GDM1 (cell line): ENCODE results near the gene KCNC2.

Source experiments
- DNase-seq: peaks from one replicate; lab custom pipeline; 2025; lab: John Stamatoyannopoulos, UW

Gene KCNC2

GRCh38 chr12:75161488-75161887 is 48.2 kb downstream of the KCNC2 start:
- no peak for DNase-seq

DNA sequence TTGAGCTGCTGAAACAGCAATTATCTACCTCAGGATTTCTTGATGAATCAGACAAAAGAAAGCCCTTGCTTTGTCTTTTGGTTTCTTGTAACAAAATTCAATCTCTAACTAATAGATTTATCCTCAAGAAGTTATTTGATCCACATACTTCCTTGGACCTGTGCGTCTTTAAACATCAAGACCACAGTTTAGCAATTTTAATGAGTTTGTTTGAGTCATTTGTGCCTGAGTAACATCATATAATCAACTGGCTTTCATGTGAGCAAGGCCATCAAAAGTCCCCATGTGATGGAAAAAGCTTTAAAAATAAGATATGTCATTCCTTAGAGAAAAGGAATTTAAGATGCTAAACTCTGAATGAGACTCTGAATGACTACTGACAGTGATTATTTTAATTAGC is 52.3 kb downstream of the KCNC2 start:
- DNase-seq, result no peak

DNA sequence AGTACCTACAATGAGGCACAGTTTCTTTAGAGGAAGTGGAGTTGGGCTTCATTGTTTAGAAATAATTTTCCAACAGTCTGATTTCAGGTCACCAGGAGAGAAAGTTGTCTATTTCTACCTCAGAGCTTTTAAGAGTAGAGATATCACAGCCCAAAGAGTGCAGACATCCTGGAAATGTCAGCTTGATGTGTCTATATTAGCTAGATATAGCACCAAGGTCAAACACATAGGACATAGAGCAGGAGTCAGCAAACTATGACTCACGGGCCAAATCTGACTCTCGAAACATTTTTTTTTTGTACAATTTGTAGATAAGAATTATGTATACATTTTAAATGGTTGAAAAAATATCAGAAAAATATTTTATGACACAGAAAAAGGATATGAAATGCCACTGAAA is 53.7 kb downstream of the KCNC2 start:
- DNase-seq, result no peak

DNA sequence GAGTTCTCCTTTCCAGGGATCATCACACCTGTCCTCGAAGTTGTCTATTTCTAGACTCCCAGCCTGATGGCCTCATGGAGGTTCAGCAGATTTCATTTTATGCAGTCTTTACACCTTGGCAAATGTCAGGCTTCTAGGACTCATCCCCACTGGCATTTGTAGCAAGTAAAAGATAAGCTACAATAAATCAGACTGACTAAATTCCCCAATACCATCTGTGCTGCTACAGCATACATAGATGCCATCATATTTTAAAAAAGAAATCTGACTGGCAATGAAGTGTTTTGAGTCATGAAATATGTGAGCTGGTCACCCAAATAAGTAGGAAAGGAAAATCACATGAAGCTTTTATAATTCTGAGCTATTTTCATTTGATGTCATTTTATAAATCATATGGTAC is 55.3 kb downstream of the KCNC2 start:
- DNase-seq, result no peak

DNA sequence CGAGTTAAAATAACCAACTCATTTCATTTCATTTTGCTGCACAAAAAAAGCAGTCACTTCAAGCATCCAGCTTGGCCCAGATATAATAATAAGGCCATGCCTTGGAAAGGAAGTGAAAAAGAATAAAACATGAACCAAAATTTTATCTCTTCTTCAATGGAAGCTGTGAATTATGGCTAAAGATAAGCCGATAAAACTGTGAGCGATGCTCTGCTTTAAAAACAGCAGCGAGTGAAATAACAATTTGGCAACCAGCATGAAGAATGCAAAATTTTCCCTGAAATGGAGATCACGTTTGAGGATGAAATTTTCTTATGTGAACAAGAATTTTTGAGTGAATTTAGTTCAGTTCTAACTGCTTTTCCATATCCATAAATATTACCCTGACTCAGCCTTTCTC is 70.4 kb downstream of the KCNC2 start:
- no peak for DNase-seq

- no peak for DNase-seq
Observed at GRCh38 chr12:75137896-75138295, 71.7 kb downstream of the KCNC2 start.

GRCh38 chr12:75135026-75135425 is 74.6 kb downstream of the KCNC2 start:
- no peak for DNase-seq

DNA sequence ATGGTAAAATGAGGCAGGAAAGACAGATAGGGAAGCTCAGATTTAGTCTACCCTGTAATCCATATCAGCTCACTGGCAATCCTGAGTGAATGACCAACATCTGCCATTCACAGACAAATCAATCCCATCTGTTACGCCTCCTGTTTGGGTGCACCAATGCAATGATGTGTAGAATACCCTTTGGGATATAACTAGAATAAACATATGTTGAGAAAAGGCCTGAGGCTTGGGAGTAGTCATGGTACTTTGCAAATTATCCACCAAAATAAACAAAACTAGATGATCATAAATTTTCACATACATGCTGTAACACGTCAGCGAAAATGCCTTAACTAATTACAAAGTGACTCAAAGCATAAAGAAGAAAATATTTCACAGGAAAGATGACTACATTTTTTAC is 78.8 kb downstream of the KCNC2 start:
- DNase-seq, result no peak

- no peak for DNase-seq
Observed at GRCh38 chr12:75129275-75129674, 80.4 kb downstream of the KCNC2 start.

DNA sequence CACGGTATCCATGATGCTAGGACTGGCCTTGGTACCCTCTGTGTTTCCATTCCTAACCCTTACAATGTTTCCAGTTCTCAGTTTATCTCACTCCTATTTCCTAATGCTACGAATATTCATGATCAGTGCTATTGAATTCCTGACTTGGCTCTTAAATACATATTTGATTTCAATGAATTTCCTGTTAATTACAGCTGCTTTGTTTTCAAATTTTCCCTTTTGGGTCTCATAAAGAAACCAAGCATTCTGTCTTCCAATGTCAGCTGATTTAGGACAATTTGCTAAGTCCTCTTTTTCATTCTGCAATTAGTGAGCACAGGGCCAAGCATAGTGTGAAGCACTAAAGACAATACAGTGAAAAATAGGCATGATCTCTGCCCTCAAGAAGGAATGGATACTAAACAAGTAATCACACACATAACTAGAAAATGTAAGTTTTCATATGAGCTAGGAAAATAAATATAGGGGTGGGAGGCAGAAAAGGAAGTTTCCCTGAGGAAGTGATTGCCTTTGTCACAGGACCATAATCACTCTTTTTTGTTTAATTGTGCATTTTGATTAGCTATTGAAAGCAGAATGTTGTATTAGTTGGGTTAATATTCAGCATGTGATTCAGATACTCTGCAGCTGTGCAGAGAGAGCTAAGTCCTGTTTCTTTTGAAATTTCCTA is 88.5 kb downstream of the KCNC2 start:
- DNase-seq, result no peak

DNA sequence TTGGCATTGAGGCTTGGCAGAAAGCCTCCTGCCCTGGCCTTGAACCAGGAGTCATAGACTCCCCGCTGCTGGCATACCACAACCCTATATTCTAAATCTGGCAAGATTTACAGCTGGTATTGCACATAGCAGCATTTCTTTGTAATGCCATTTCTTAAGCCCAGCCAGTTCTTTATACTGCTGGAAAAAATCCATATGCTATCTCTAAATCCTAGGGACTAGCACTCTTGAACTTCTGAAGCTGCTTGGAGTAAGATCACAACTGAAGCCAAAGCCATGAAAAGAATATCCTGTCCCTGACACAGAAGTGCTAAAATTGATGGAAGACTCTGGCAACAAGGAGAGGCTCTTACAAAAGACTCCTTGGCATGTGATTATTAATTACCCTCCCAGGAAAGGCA is 89.3 kb downstream of the KCNC2 start:
- no peak for DNase-seq

- no peak for DNase-seq
Observed at GRCh38 chr12:75116646-75117198, 92.9 kb downstream of the KCNC2 start.

GRCh38 chr12:75115748-75116147 is 93.9 kb downstream of the KCNC2 start:
- DNase-seq, result no peak

DNA sequence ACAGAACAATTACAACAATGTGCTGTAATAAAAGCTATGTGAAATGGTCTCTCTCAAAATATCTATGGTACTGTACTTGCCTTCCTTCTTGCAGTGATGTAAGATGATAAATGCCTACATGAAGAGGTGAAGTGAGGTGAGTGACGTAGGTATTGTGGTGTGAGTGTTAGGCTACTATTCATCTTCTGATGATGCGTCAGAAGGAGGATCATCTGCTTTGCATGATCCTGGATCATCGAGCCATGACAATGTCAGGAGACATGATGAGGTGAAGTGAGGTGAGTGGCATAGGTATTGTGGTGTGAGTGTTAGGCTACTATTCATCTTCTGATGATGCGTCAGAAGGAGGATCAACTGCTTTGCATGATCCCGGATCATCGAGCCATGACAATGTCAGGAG is 105.8 kb downstream of the KCNC2 start:
- DNase-seq, result no peak

DNA sequence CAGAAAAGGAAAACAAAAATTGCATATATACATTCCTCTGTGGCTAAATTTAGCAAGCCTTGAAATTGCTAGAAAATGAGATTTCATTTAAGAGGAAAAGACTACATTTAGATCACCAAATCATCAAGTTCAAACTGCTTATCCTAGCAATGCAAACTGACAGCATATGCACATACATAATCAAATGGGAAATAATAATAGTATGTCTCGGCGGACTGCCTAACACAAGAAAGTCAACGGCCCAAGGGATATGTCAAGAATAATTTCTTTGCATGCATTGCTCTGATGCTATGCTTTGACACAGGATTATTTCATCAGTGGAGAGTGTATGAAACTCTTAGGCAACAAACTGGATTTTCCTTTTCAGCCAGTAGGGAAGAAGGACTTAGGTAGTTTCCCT is 107.9 kb downstream of the KCNC2 start:
- no peak for DNase-seq

GRCh38 chr12:75099210-75099609 is 110.4 kb downstream of the KCNC2 start:
- no peak for DNase-seq

GRCh38 chr12:75097003-75097402 is 112.6 kb downstream of the KCNC2 start:
- no peak for DNase-seq

DNA sequence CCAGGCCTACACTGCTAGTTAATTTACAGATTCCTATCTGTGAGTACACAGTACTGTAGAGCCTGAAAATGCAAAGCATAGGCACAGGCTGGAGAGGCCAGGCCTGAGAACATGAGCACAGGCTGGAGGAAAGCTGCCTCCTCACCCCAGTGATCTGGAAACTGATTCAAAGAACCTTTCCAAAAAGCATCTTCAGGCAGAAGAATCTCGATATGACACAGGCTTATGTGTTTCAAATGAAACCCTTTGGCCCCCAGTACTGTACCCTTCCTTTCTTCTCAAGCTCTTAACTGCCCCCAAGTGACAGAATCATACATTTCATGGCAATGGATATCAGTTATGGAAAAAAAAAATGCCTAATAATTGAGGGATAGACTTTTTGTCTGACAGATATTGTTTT is 122.0 kb downstream of the KCNC2 start:
- DNase-seq, result no peak

- DNase-seq, result no peak
Observed at GRCh38 chr12:75086091-75087038, 123.3 kb downstream of the KCNC2 start.

- DNase-seq, result no peak
Observed at GRCh38 chr12:75081305-75081704, 128.3 kb downstream of the KCNC2 start.

DNA sequence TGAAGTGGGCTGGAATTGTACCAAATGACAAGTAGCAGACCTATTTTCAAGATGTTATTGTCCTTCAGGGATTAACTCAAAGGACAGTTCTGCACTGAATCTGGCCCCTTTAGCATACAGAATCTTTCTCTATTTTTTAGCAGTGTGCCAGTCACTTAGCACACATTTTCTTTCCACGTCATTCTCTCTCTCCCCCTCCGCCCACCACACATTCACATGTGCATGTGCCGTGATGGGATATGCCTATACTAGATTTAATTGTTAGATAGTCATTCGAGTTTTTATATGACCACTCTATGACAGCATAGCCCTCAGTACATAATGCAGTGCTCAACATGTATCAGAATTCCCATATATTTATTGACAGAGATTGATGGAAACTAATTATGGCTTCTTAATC is 129.1 kb downstream of the KCNC2 start:
- DNase-seq, result no peak

DNA sequence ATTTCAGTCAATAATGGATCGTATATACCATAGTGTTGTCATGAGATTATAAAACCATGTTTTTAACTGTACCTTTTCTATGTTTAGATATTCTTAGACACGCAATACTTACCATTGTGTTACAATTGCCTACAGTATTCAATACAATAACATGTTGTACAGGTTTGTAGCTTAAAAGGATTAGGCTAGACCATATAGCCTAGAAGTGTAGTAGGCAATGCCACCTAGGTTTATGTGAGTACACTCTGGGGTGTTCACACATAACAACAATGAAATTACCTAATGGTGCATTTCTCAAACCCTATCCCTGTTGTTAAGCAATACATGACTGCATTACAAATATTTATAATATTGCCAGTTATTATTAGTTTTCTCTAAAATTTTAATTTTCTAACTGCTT is 144.2 kb downstream of the KCNC2 start:
- DNase-seq, result no peak

GRCh38 chr12:75062691-75063090 is 146.9 kb downstream of the KCNC2 start:
- DNase-seq, result no peak
